ENCODE measurements around the gene FHAD1.

The FHAD1 gene

DNA sequence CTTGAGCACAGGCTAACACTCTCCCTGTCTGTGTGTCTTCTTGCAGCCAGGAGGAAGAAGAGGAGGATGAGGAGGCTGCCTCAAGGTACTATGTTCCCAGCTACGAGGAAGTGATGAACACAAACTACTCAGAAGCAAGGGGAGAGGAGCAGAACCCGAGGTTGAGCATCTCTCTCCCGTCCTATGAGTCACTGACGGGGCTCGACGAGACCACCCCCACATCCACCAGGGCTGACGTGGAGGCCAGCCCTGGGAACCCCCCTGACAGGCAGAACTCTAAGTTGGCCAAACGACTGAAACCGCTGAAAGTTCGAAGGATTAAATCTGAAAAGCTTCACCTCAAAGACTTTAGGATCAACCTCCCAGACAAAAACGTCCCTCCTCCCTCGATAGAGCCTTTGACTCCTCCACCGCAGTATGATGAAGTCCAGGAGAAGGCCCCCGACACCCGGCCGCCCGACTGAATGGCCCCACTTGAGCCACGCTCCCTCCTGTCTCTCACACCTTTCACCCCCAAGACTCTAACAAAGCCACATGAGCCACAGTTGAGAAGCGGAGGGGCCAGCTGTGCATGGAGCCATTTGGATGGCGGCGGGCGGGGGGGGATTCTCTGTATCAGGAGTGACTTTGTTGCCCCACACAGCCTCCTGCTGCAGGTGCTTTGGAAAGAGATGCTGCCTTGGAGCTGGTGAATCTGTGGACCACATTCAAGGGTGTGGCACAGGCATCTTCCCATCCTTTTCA, 27.6 kb upstream of the FHAD1 start:
- H3K36me3 ChIP-seq (ENCODE audit: insufficient read depth, low read length) = peaks cover 21% of the 10 kb centered on the region
- no peak overlapping the region for H3K27ac ChIP-seq (ENCODE audit: low read depth, low read length)
- 96% methylated on average over 22 of the region's 22 CpGs for WGBS

DNA sequence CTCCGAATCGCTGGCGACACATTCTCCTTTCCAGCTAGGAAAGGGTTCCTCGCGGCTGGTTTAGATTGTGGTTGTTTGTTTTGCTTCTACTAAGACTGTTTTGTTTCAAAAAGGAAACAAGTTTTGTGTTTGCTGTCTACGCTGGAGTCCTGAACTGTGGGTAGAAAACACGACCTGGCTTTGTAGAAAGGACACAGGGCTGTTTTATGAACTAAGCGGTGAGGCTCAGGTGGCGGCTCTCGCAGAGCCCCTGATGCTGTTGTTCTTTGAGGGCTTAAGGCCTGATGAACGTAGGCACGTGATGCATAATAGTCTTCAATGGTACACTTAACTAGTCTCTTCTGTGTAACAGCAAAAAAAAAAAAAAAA, 27.0 kb upstream of the FHAD1 start:
- WGBS = 97% methylated on average over 12 of the region's 12 CpGs
- no peak overlapping the region for H3K4me3 ChIP-seq (ENCODE audit: low read length)
- no peak overlapping the region for H3K27ac ChIP-seq (ENCODE audit: low read depth, low read length)

More for the DNA sequence above, 27.6 kb upstream of the FHAD1 start:
- Histone ChIP-seq H3K4me3 (ENCODE audit: low read length) (no peak overlapping the region), H3K4me1 (ENCODE audit: insufficient read depth, low read length) (no peaks in the 10 kb centered on the region), H3K27me3 (ENCODE audit: insufficient read depth, low read length) (no peaks in the 10 kb centered on the region), H3K9ac (ENCODE audit: low read depth, low read length) (no peak overlapping the region), H3K9me3 (ENCODE audit: insufficient read depth, low read depth, low read length) (peaks cover 11% of the 10 kb centered on the region)

DNA sequence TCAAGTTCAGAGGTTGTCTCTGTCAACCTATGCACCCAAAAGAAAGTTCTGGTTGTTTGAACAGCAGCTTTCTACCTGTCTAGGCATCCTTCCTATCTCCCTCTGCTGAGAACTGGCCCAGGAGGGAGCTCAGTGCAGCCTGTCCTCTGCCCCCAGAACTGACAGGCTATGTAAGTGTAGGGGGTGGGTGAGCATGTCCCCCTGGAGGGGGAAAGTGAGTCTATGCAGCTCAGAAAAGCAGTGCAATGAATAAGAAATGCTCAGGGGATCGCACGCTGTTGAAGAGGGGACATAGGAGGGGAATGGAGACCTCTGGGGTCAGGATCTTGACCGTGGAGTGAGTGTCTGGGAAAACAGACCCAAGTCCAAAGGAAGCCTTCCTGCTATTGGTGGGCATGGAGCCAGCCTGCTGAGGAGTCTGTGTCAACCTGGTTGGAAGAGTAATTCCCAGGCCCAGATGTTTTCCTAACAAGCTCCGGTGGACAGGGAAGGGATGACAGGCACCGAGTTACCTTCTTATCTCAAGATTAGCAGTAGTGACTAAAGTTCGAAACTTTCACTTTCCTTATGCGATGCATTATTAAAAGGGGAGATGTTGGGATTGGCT, 26.1 kb upstream of the FHAD1 start:
- peaks cover 21% of the 10 kb centered on the region for H3K36me3 ChIP-seq (ENCODE audit: insufficient read depth, low read length)
- no peaks in the 10 kb centered on the region for H3K4me1 ChIP-seq (ENCODE audit: insufficient read depth, low read length)
- H3K9me3 ChIP-seq (ENCODE audit: insufficient read depth, low read depth, low read length) = peaks cover 11% of the 10 kb centered on the region
- WGBS = 88% methylated on average over 7 of the region's 7 CpGs
- no peak overlapping the region for H3K27ac ChIP-seq (ENCODE audit: low read depth, low read length)
- no peaks in the 10 kb centered on the region for H3K27me3 ChIP-seq (ENCODE audit: insufficient read depth, low read length)
- H3K9ac ChIP-seq (ENCODE audit: low read depth, low read length) = no peak overlapping the region
- H3K4me3 ChIP-seq (ENCODE audit: low read length) = no peak overlapping the region

More for the DNA sequence above, 27.0 kb upstream of the FHAD1 start:
- Histone ChIP-seq H3K9ac (ENCODE audit: low read depth, low read length) (no peak overlapping the region), H3K9me3 (ENCODE audit: insufficient read depth, low read depth, low read length) (peaks cover 11% of the 10 kb centered on the region), H3K4me1 (ENCODE audit: insufficient read depth, low read length) (no peaks in the 10 kb centered on the region), H3K36me3 (ENCODE audit: insufficient read depth, low read length) (peaks cover 21% of the 10 kb centered on the region), H3K27me3 (ENCODE audit: insufficient read depth, low read length) (no peaks in the 10 kb centered on the region)

DNA sequence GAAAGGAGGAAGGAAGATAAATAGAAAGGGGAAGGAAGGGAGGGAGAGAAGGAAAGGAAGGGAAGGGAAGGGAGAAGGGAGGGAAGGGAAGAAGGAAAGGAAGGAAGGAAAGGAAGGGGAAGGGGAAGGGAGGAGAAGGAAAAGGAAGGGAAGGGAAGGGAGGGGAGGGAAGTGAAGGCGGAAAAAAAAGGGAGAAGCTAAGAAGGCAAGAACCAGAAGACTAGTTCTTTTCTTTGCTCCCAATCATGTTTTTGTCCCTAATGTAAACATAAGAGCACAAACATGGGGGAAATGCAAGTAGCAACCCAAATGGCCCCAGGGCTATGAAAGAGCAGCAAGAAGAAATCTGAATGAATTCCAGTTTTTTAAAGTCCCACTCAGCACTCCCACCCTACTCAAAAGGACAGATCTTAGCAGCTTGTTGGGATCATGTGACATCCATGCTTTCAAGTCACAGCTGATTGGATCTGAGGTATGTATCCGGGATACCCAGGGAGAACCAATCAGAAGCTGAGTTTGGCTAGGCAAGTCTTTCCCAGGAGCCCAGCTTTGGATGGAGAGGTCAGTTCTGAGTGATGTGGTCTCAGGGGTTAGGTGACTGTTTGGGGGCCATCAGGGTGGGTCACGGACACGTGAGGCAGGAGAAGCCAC, 24.2 kb upstream of the FHAD1 start:
- Histone ChIP-seq H3K9me3 (ENCODE audit: insufficient read depth, low read depth, low read length) (peaks cover 10% of the 10 kb centered on the region), H3K27me3 (ENCODE audit: insufficient read depth, low read length) (no peaks in the 10 kb centered on the region), H3K36me3 (ENCODE audit: insufficient read depth, low read length) (peaks cover 20% of the 10 kb centered on the region), H3K4me3 (ENCODE audit: low read length) (no peak overlapping the region), H3K4me1 (ENCODE audit: insufficient read depth, low read length) (no peaks in the 10 kb centered on the region), H3K9ac (ENCODE audit: low read depth, low read length) (no peak overlapping the region), H3K27ac (ENCODE audit: low read depth, low read length) (no peak overlapping the region)
- 89% methylated on average over 4 of the region's 4 CpGs for WGBS

DNA sequence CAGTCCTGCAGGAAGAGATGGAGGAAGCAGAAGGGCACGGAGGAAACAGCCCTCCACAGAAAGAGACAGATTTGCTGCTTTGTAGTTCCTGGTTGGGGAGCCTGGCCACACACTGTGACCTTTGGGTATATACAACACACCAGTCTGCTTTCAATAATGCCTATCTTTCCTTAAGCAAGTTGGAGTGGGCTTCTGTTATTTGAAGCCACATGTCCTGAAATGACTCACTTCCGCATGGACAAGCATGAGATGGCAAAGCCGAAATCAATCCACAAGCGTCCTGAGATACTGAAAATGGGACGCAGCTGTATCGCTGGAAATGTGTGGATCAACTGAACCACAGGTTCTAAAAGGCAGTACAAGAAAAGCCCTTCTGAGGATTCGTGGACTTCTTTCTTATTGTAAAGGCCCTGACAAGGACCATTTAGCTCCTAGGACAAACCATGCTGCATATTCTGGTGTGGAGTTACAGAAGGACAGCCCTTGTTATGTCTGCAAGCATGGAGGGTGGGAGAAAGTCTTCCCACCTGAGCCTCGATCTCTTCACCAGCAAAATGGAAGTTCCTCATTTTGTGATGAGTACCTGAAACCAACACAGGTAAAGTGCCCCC, 22.7 kb upstream of the FHAD1 start:
- Histone ChIP-seq H3K36me3 (ENCODE audit: insufficient read depth, low read length) (peaks cover 7% of the 10 kb centered on the region; the same call in 1 of the 2 replicates), H3K4me3 (ENCODE audit: low read length) (no peak overlapping the region), H3K27me3 (ENCODE audit: insufficient read depth, low read length) (no peaks in the 10 kb centered on the region), H3K27ac (ENCODE audit: low read depth, low read length) (no peak overlapping the region), H3K9me3 (ENCODE audit: insufficient read depth, low read depth, low read length) (no peaks in the 10 kb centered on the region), H3K4me1 (ENCODE audit: insufficient read depth, low read length) (no peaks in the 10 kb centered on the region), H3K9ac (ENCODE audit: low read depth, low read length) (no peak overlapping the region)
- 90% methylated on average over 8 of the region's 8 CpGs for WGBS

DNA sequence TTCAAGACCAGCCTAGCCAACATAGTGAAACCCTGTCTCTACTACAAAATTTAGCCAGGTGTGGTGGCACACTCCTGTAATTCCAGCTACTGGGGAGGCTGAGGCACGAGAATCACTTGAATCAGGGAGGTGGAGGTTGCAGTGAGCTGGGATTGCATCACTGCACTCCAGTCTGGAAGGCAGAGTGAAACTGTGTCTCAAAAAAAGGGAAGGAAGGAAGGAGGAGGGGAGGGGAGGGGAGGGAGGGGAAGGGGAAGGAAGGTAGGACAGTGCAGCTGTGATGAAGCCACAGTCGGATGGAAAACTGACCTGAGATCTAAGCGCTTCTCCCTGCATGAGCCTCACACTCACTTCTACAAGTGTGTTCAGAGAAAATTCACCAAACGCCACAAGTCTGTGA, 22.0 kb upstream of the FHAD1 start:
- no peak overlapping the region for H3K27ac ChIP-seq (ENCODE audit: low read depth, low read length)
- H3K36me3 ChIP-seq (ENCODE audit: insufficient read depth, low read length) = peaks cover 1% of the 10 kb centered on the region; the same call in 1 of the 2 replicates
- no peak overlapping the region for H3K9ac ChIP-seq (ENCODE audit: low read depth, low read length)
- H3K27me3 ChIP-seq (ENCODE audit: insufficient read depth, low read length) = no peaks in the 10 kb centered on the region
- no peaks in the 10 kb centered on the region for H3K4me1 ChIP-seq (ENCODE audit: insufficient read depth, low read length)
- no peaks in the 10 kb centered on the region for H3K9me3 ChIP-seq (ENCODE audit: insufficient read depth, low read depth, low read length)
- H3K4me3 ChIP-seq (ENCODE audit: low read length) = no peak overlapping the region
- 96% methylated on average over 4 of the region's 4 CpGs for WGBS

DNA sequence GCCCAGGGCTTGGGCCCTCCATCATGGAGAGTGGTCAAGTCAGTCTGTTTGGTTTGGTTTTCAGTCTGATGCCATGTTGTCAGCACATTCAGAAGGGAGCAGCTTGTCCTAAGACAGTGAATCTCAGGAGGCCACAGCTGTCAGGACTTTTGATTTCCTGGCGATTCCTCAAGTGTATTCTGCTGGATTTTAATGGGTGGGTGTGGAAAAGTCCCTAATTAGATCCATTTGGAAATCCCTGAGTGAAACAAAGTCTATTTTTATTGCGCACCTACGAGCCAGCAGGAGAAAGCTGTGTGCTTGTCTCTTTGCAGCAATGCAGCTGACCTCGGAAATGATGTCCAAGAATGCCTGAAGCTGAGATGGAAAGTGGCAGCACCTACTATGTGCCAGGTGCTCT, 21.6 kb upstream of the FHAD1 start:
- 92% methylated on average over 4 of the region's 4 CpGs for WGBS

DNA sequence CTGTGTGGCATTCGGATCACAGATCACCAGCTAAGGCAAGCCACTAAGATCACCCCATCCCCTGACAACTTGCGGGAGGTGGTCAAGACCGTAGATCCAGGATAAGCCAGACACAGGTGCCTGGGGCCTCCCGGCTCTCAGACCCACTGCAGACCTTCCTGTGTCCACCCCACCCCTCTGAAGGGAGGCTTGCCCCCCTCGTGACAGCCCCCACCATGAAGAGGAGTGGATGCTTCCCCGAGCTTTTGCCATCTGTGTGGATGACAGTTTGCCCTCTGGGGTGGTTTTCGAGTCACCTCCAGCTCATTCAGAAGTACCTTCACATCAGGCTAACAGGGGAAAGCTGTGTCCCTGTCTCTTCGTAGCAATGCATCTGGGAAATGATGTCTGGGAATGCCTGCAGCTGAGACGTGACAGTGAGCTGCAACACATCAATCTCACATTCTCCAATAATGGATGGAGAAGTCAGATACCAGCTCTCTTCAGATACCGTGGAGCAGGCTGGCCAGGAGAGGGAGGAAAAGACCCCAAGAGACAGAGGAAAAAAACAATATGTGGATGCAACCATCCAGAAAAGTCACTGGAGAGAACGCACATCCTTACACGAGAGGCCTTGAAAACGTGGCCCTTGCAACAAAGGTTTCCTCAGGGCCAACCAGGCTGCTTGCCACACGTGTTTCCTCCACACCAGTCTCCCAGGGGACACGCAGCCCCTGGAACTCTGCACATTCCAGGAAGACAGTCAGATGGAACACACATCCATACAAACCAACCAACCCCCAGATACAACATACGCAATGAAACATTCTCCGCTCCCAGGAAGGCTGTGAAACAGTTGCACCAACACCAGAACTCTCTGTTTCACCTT, 20.4 kb upstream of the FHAD1 start:
- H3K36me3 ChIP-seq (ENCODE audit: insufficient read depth, low read length) = no peaks in the 10 kb centered on the region
- no peaks in the 10 kb centered on the region for H3K4me1 ChIP-seq (ENCODE audit: insufficient read depth, low read length)
- WGBS = 85% methylated on average over 17 of the region's 17 CpGs

More for the DNA sequence above, 21.6 kb upstream of the FHAD1 start:
- Histone ChIP-seq H3K27me3 (ENCODE audit: insufficient read depth, low read length) (no peaks in the 10 kb centered on the region), H3K9me3 (ENCODE audit: insufficient read depth, low read depth, low read length) (no peaks in the 10 kb centered on the region), H3K9ac (ENCODE audit: low read depth, low read length) (no peak overlapping the region), H3K4me3 (ENCODE audit: low read length) (no peak overlapping the region), H3K4me1 (ENCODE audit: insufficient read depth, low read length) (no peaks in the 10 kb centered on the region), H3K27ac (ENCODE audit: low read depth, low read length) (no peak overlapping the region), H3K36me3 (ENCODE audit: insufficient read depth, low read length) (no peaks in the 10 kb centered on the region)

DNA sequence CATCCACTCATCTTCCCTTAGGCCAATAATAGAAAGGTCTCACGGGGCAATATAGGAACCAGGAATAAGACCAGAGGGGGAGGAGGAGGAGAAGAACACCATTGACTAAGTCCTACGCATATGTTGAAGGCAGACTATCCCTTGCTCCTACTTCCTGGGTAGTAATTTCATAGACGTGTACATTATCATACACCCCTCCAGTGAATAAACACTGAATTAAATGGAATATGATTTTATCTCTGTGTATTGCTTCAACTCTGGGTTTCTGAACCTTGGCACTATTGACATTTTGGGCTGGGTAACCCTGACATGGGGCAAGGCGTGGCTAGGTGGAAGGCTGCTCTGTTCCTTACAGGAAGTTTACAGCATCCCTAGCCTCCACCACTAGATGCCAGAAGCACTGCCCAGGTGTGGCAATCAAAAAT, 17.3 kb upstream of the FHAD1 start:
- H3K9me3 ChIP-seq (ENCODE audit: insufficient read depth, low read depth, low read length) = no peaks in the 10 kb centered on the region
- H3K27me3 ChIP-seq (ENCODE audit: insufficient read depth, low read length) = no peaks in the 10 kb centered on the region
- 78% methylated on average over 3 of the region's 4 CpGs for WGBS
- H3K4me1 ChIP-seq (ENCODE audit: insufficient read depth, low read length) = peaks cover 6% of the 10 kb centered on the region; the same call in 1 of the 2 replicates
- no peak overlapping the region for H3K9ac ChIP-seq (ENCODE audit: low read depth, low read length)
- H3K36me3 ChIP-seq (ENCODE audit: insufficient read depth, low read length) = no peaks in the 10 kb centered on the region
- H3K4me3 ChIP-seq (ENCODE audit: low read length) = no peak overlapping the region
- H3K27ac ChIP-seq (ENCODE audit: low read depth, low read length) = no peak overlapping the region

More for the DNA sequence above, 20.4 kb upstream of the FHAD1 start:
- H3K27ac ChIP-seq (ENCODE audit: low read depth, low read length) = no peak overlapping the region
- no peak overlapping the region for H3K9ac ChIP-seq (ENCODE audit: low read depth, low read length)
- no peak overlapping the region for H3K4me3 ChIP-seq (ENCODE audit: low read length)
- H3K9me3 ChIP-seq (ENCODE audit: insufficient read depth, low read depth, low read length) = no peaks in the 10 kb centered on the region
- H3K27me3 ChIP-seq (ENCODE audit: insufficient read depth, low read length) = no peaks in the 10 kb centered on the region

DNA sequence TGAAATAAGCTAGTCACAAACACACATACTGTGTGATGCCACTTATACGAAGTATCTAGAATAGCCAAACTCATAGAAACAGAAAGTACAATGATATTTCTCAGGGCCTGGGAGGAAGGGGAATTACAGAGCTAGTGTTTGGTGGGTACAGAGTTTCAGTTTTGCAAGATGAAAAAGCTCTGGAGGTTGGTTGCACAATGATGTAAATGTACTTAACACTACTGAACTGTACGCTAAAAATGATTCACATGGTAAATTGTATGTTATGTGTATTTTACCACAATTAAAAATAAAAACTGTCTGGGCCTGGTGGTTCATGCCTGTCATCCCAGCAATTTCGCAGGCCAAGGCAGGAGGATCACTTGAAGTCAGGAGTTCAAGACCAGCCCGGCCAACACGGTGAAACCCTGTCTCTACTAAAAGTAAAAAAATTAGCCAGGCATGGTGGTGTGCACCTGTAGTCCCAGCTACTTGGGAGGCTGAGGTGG, 15.3 kb upstream of the FHAD1 start:
- Histone ChIP-seq H3K27ac (ENCODE audit: low read depth, low read length) (no peak overlapping the region), H3K4me3 (ENCODE audit: low read length) (no peak overlapping the region), H3K36me3 (ENCODE audit: insufficient read depth, low read length) (no peaks in the 10 kb centered on the region), H3K27me3 (ENCODE audit: insufficient read depth, low read length) (no peaks in the 10 kb centered on the region), H3K9ac (ENCODE audit: low read depth, low read length) (no peak overlapping the region), H3K9me3 (ENCODE audit: insufficient read depth, low read depth, low read length) (no peaks in the 10 kb centered on the region), H3K4me1 (ENCODE audit: insufficient read depth, low read length) (peaks cover 6% of the 10 kb centered on the region; the same call in 1 of the 2 replicates)
- 82% methylated on average over 4 of the region's 5 CpGs for WGBS
